Testis (tissue), 2 donors: ENCODE results near the gene ZNF81.

Experiments used
- POLR2A ChIP-seq: fragments of 450-650 bp; IDR thresholded peaks from one replicate; pipeline ENCODE4 v1.6.1; 2017; ENCODE audit warnings: antibody characterized with exemption, mild to moderate bottlenecking, moderate library complexity
- TF ChIP-seq, protein P1 (sequence below), 3 experiments: fragments of 450-650 bp in 2 of 3; fragments of 200-600 bp in 1 of 3; sonication (generic) in 1 of 3; IDR thresholded peaks; one replicate each; pipeline ENCODE4 v1.5.1; 2016 to 2019; ENCODE audit warnings: antibody characterized with exemption in 3 of 3, mild to moderate bottlenecking in 2 of 3, moderate library complexity in 1 of 3

DNA sequence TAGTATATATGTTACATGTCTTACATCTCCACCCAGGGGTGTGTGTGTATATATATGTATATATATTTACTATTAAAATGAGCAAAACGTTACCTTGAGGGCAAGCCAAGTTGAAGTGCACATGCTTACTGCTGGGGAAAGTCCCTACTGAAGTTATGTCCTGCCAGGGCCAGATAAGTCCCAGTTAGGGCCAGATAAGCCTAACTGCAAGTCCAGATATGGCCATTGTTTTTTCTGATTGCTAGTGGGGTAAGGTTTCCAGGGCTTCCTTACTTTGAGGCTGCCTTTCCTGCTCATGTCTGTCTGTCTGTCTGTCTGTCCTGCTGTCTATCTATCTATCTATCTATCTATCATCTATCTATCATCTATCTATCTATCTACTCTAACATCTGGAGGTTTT, 19.3 kb upstream of the ZNF81 start:
- TF ChIP-seq, protein P1, sequence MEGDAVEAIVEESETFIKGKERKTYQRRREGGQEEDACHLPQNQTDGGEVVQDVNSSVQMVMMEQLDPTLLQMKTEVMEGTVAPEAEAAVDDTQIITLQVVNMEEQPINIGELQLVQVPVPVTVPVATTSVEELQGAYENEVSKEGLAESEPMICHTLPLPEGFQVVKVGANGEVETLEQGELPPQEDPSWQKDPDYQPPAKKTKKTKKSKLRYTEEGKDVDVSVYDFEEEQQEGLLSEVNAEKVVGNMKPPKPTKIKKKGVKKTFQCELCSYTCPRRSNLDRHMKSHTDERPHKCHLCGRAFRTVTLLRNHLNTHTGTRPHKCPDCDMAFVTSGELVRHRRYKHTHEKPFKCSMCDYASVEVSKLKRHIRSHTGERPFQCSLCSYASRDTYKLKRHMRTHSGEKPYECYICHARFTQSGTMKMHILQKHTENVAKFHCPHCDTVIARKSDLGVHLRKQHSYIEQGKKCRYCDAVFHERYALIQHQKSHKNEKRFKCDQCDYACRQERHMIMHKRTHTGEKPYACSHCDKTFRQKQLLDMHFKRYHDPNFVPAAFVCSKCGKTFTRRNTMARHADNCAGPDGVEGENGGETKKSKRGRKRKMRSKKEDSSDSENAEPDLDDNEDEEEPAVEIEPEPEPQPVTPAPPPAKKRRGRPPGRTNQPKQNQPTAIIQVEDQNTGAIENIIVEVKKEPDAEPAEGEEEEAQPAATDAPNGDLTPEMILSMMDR (IDR thresholded peaks at IDR 0.05), result no peak
- no peak for TF ChIP-seq POLR2A
